ENCODE data around the gene APBA2.

DNA sequence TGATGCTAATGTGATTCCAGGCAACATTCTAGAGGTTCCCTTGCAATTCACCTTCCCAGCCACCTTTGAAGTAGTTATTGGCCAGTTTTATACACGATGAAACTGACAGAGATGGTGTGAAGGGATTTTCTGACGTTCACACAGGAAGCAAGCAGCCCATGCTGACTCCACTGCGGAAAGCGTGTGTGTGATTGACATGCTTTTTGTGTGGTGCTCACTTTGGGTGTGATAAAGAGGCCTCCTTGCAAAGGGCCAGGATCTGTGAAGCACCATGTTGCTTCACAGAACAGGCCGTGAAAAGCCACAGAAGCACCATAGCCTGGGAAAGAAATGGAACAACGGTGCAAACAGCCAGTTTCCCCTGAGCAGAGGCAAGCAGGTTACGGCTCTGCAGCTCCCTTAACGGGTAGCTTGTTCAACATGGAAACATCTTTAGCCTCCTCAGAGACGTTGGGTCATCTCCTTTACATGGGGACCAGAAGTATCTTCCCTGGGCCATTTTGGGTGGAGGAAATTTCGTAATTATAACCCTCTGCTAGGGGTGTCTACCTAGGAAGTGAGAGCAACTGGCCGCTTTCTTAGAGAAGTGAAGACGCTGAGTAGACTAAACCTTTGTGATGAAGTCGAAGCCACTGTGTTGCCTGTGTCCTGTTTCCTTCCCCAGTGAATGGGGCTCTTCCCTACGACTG, 108.5 kb downstream of the APBA2 start:
- TF ChIP-seq, protein P1, sequence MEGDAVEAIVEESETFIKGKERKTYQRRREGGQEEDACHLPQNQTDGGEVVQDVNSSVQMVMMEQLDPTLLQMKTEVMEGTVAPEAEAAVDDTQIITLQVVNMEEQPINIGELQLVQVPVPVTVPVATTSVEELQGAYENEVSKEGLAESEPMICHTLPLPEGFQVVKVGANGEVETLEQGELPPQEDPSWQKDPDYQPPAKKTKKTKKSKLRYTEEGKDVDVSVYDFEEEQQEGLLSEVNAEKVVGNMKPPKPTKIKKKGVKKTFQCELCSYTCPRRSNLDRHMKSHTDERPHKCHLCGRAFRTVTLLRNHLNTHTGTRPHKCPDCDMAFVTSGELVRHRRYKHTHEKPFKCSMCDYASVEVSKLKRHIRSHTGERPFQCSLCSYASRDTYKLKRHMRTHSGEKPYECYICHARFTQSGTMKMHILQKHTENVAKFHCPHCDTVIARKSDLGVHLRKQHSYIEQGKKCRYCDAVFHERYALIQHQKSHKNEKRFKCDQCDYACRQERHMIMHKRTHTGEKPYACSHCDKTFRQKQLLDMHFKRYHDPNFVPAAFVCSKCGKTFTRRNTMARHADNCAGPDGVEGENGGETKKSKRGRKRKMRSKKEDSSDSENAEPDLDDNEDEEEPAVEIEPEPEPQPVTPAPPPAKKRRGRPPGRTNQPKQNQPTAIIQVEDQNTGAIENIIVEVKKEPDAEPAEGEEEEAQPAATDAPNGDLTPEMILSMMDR (IDR thresholded peaks at IDR 0.05), result no peak
- no peak for TF ChIP-seq POLR2A (IDR thresholded peaks at IDR 0.05)

Data from stomach (tissue), 4 donors.